CD4-positive, alpha-beta T cell treated with Interleukin-6 at 100 ng/mL for 8 hours (primary cell): ENCODE results near the gene EMP1.

Experiments used
- DNase-seq: peaks from one replicate; pipeline ENCODE4 v3.0.0-alpha.2; 2020; ENCODE audit warnings: mixed read lengths, low spot score

Gene EMP1, protein sequence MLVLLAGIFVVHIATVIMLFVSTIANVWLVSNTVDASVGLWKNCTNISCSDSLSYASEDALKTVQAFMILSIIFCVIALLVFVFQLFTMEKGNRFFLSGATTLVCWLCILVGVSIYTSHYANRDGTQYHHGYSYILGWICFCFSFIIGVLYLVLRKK

GRCh38 chr12:13196130-13196921 lies at the start of gene EMP1:
Gene EMP1 (plus strand): TSS chr12:13196726. CDS start chr12:13211511, 14,785 bp downstream.
- DNase-seq, result peak; percentile 83

GRCh38 chr12:13147688-13148484 lies 48.6 kb upstream of the EMP1 start:
- DNase-seq, result no peak

- no peak for DNase-seq
These were observed 48.1 kb upstream of the EMP1 start for GRCh38 chr12:13148485-13148847.

- no peak for DNase-seq
These were observed 47.1 kb upstream of the EMP1 start for GRCh38 chr12:13149411-13149810.

- DNase-seq, result no peak
These were observed 44.2 kb upstream of the EMP1 start for GRCh38 chr12:13152281-13152680.

DNA sequence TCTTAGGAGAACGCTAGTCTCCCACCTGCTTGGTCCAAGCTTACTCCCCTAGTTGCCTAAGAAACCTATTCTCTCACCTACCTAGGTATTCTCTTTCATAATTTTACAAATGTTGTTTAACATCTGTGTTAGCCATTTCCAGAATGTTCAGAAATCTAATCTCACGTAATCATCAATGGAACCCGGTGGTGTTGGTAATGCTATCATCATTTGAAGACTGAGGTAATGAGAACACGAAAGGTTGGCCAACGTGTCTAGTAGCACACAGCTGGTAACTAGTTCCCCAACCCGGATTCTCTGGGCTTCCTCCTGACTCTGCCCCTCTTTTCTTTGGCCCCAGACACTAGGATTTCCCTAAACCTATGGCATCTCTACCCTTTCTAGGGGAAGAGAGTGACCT lies 43.8 kb upstream of the EMP1 start:
- no peak for DNase-seq

DNA sequence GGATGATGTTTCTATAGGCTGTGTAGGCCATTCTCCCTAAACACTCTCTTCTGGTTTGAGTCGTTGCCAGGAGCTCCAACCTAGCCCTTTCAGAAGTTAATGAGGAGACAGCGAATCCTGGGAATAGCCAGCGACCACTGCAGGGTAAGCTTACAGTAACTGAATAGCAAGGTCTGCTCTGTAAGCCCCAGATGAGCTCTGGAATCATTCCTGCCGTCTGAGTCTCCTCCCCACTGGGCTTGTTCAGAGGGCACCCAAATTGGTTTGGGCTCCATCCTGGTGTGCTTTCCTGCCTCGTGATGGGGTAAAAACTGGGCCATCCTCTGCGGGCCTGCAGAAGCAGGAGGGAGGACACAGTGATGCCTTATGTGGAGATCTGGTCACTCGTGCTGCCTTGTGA lies 43.3 kb upstream of the EMP1 start:
- no peak for DNase-seq

DNA sequence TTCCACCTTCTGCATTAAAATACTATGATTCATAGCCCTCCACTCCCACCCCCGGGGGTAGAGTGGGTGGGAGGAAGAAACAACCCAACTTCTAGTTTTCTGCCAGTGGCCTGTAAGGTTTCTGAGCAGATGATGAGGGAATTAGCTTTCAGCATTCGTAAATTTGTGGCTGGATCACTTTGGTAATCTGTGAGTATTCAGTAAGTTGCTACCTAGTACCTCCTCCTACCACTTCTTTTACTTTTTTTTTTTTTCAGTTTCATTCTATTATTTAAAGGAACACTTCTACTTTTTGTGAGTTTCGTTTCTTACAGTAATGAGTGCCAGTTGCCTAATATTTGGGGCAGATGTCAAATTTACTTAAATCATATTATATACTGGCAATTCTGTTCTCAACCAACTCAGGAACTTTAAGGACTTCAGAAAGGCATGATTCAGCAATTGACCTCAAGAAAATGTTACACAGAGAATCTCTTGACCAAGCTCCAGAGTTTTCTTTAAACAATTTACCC lies 42.4 kb upstream of the EMP1 start:
- DNase-seq, result no peak

- DNase-seq, result no peak
These were observed 41.7 kb upstream of the EMP1 start for GRCh38 chr12:13154831-13155230.

GRCh38 chr12:13156277-13156676 lies 40.2 kb upstream of the EMP1 start:
- DNase-seq, result no peak

GRCh38 chr12:13161172-13161571 lies 35.4 kb upstream of the EMP1 start:
- no peak for DNase-seq

DNA sequence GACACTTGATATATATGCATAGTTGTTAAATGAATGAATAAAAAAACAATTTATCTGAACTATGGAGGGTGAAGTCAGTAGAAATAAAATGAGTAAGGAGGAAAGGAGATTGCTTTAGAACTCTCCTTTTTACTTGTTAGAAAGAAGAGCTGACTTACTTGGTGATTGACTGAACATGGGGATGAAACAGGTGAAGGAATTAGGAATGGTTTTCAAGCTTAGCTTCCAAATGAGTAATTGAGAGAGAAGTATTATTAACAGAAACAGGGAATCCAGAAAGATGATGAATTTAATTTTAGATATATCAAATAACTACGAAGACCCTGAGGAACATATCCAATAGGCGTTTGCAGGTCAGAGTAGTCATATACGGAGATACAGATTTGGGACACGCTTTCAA lies 33.6 kb upstream of the EMP1 start:
- DNase-seq, result no peak

DNA sequence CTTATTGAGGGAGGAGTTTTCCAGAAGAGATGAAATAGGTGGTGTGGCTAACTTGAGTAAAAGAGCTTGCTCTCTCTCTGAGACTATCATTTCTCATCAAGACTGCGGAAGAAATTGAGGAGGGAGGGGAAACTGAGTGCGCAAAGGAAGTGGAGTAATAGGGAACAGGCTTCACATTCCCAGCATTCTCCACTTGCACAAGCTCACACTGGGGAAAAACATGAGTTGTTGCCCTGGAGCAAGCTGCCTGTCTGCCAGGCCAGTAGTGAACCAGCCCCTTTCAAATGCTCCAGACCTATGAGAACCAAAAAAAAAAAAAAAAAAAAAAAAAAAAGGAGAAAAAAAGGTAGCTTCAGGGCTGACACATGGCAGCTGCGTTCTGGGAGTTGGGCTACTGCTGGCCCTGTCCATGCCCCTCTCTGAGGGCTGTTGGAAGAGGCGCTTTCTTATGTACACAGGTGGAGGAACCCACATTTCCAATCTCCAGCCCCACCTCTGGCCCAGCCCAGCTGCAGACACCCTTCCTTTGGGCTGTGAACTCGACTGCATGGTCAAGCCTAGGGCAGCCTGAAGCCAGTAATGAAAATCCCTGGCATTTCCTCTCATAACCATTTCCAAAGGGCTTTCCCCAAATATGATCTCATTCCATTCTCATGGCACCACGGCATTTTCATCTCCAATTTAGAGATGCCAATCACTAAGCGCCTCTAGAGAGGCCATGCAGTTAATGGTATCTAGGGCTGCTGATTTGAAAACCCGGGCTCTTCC lies 32.5 kb upstream of the EMP1 start:
- no peak for DNase-seq

- DNase-seq, result no peak
These were observed 31.5 kb upstream of the EMP1 start for GRCh38 chr12:13164921-13165616.

DNA sequence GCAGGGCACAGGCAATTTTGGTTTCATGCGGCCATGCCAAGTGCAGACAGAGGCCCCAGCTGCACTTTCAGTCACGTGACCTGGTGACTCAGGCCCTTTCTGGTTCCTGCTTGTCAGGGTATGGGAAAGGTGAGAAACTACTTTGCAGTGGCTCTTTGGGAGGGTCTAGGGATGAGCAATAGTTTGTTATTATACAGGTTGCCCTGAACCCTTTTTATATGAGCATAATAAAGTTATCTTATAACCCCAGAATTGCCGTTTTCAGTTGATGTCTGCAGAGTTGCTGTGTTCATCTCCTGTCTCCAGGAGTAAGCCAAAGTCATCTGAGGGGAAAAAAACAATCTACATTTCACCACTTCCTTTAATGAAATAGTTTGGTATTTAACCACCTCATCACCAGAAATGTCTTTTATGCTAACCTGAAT lies 30.9 kb upstream of the EMP1 start:
- DNase-seq, result peak; percentile 78

- DNase-seq, result no peak
These were observed 29.3 kb upstream of the EMP1 start for GRCh38 chr12:13167226-13167625.

DNA sequence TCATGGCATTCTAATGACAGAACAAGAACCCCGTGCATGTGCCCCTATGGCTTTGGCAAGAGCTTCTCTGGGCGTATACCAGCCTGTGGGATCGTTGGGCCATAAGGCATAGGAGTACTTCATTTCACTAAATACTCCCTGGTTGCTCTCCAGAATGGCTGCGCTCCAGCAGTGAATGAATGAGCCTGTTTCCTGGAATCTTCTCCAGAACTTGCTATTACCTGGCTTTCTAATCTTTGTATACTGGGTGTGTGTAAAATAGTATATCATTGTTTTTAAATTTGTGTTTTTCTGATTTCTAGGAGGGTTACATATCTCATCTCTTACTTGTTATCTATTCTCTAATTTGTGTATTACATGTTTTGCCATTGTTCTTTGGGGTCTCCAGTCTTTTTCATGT lies 28.6 kb upstream of the EMP1 start:
- DNase-seq, result no peak

GRCh38 chr12:13169272-13169671 lies 27.3 kb upstream of the EMP1 start:
- DNase-seq, result no peak

DNA sequence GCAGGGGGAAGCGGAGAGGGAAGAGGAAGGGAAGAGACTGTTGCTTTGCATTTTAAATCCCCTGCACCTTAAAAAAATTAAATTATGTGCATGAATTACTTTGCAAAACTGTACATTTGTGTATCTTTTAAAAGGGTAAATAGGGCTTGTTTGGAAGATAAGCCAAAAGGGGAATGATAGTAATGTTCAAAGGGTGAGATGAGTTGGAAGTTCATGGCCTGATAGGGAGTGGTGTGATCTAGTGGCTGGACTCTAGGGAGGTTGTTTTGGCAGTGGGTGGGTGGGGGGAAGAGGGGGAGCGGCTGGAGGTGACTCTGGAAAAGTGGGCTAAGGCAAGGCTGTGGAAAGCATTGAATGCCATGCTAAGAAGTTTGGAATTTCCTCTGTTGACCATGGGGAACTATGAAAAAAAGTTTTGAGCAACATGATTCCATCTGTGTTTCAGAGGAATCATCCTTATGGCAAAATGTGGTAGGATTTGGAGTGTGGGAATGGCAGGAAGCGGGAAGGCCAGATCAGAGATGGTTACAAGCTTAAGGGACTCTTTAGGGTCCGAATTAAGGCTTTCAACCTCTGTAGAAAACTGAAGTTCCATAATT lies 25.5 kb upstream of the EMP1 start:
- DNase-seq, result no peak

DNA sequence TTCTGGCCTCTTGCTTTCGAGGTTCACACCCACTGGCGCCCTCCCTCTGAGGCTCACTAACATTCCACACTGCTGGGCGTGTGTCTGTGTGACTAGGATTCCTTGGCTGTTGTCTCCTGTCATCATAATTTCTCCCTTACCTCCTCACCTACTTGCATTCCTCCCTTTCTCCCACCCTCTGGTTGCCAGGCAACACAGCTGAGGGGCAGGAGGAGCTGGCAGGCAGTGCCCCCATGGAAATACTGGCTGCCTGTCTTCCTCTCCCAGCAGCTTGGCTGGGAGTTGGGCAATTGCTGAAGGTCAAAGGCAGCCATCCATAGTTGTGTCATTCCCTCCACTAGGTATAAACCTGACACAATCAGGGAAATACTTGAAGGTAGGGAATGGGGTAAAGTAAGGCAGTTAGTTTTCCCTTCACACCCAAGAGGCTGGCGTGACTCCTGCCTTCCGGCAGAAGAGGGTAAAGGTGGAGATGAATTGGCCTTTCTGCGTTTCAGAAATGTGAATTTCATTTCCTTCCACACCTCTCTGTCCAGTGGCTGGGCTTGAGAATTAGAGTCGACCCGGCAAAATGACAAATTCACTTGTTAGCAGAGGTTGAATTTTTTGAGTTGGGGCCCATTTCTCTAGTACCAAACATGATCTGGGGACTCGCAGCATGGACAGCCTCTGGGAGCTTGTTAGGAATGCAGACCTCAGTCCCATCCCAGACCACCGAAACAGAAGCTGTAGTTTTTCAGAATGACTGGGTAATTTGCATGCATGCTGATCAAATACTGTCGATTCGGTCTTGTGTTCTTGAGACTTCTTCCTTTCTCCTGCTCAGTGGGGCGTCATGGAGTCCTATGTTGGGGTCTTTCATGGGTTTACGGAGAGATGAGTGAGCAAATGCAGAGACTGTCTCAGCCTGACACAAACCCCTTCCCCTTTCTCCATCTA lies 24.3 kb upstream of the EMP1 start:
- no peak for DNase-seq
